GM19455 (cell line): ENCODE data around the gene TP53TG5.

Experiments used
- ATAC-seq: cut with Tn5 transposase; IDR thresholded peaks from one replicate; pipeline ENCODE4 v1.9.1; 2021; ENCODE audit not compliant: unreplicated experiment

The TP53TG5 gene

DNA sequence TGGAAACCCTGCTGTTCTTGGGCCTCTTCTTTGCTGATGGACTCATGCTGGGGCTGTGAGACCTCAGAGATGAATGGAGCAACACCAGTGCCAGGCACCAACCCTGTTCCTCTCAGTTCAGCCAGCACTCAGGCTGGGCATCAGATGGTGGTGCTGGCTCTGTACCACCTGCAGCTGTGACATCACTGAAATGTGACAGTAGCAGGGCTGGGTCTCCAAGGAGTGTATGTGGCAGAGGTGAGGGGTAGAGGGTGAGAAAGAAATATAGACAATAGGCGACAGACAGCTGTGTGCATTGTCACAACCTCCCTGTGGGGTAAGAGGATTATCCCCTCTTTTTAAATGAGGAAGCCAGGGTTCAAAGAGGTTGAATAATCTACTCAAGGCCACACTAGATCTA lies at the start of gene TP53TG5:
Gene TP53TG5, minus strand, starts transcription at position 135 of the 400 bp plus-strand sequence. Its CDS starts 89 bp downstream, at position 46.
- no peak for ATAC-seq

DNA sequence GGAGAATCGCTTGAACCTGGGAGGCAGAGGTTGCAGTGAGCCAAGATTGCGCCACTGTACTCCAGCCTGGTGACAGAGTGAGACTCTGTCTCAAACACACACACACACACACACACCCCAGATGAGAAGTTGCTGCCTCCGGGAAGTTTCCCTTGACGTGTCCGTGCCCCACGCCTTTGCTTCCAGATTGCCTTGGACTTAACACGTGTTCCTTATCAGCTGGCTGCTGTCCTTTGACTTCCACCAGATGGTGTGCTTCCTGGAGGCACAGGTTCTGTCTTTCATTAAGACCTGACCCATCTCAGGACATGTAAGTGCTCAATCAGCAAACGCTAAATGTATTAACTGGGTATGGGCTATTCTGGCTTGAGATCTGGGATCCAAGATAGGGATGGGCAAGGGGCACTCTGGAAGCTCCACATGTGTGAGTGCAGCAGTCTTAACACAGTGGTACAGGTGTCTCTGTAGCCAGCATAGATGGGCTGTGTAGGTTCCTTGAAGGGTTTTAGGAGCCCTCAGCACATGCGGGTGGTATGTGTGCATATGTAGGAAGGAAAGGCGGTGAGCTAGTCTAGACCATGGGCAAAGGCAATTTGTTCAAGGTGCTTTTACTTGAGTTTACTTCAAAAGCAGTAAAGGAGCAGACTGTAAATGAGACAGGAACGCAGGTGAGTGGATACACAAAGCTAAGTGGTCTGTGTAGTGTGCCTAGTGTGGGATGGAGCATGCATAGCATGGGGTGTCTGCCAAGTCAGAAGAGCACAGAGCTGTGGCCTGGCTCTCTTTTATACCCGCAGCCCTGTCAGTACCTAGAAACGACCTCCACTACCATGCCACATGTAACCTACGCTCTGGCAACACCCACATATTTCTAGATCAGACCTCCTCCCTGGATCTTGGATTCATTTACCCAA lies 49.4 kb upstream of the TP53TG5 start:
- no peak for ATAC-seq

- no peak for ATAC-seq
Measured at GRCh38 chr20:45426320-45427016, 48.3 kb upstream of the TP53TG5 start.

- ATAC-seq = no peak
Measured at GRCh38 chr20:45425561-45425960, 47.4 kb upstream of the TP53TG5 start.

GRCh38 chr20:45423700-45424099 lies 45.6 kb upstream of the TP53TG5 start:
- no peak for ATAC-seq

GRCh38 chr20:45420125-45420524 lies 42.0 kb upstream of the TP53TG5 start:
- no peak for ATAC-seq

- ATAC-seq = peak; percentile 51
Measured at GRCh38 chr20:45419188-45420091, 41.3 kb upstream of the TP53TG5 start.

GRCh38 chr20:45416917-45417316 lies 38.8 kb upstream of the TP53TG5 start:
- no peak for ATAC-seq

DNA sequence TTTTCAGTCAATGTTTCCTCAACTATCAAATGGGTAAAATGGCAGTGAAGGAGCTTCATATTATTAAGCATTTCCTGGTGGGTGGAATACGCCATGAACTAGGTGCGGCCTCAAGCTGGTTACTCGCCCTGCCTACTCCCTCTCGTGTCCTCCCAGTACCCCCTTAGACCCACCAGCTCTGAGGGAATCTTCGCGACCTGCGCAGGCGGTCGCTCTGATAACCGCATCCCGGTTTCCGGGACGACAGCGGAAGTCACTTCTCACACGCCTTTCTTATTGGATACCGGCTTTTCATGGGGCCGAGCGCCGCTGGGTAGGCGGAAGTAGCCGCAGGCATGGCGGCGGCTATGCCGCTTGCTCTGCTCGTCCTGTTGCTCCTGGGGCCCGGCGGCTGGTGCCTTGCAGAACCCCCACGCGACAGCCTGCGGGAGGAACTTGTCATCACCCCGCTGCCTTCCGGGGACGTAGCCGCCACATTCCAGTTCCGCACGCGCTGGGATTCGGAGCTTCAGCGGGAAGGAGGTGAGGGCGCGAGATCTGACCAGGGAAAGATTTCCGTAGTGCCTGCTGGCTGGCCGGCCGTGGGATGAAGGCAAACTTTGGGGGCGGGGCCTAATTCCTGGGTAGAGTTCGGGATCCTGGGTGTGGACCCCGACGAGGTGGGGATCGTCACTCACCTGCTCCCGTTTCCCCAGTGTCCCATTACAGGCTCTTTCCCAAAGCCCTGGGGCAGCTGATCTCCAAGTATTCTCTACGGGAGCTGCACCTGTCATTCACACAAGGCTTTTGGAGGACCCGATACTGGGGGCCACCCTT lies 37.9 kb upstream of the TP53TG5 start, which contains the start of gene PIGT:
Gene PIGT, plus strand, starts transcription at position 320 of the 816 bp plus-strand sequence. Its CDS starts 16 bp downstream, at position 336.
- ATAC-seq = peak; percentile 93

- no peak for ATAC-seq
Measured at GRCh38 chr20:45413479-45413878, 35.4 kb upstream of the TP53TG5 start.

- ATAC-seq = no peak
Measured at GRCh38 chr20:45412653-45413052, 34.5 kb upstream of the TP53TG5 start.

DNA sequence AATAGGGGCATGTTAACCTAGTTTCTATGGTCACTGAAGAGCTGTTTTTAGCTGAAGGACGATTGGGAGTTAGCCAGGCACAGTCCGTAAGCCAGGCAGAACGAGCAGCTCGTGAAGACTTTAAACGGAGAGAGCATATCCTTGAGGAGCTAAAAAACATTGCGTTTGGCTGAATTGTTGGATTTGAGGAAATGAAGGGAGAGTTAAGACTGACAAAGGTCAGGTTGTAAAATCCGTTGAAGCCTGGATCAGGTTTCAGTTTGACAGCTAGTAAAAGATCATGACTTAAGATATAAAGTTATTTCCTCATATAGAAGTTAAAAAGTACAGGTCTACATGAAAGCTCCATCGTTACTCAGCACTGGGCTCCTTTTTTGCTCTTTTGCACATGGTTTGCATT lies 32.8 kb upstream of the TP53TG5 start:
- no peak for ATAC-seq

DNA sequence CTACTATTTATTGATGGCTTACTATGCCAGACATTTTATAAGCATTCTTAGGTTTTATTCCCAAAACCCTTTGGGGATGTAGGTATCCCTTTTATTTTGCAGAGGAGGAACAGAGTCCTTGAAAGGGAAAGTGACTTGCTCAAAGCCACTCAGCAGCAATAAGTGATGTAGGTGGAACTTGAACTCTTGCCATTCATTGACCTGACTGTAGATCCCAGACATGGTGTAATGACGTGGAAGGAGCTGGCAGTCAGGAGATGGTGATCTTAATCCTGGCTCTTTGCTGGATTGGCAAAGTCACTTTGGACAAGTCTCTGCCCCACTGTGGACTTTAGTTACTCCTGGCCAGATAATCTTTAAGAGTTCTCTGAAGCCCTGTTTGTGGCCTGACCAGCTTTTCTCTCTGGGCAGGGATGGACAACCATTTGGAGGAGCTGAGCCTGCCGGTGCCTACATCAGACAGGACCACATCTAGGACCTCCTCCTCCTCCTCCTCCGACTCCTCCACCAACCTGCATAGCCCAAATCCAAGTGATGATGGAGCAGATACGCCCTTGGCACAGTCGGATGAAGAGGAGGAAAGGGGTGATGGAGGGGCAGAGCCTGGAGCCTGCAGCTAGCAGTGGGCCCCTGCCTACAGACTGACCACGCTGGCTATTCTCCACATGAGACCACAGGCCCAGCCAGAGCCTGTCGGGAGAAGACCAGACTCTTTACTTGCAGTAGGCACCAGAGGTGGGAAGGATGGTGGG lies 31.6 kb upstream of the TP53TG5 start:
- ATAC-seq = no peak

GRCh38 chr20:45408646-45409213 lies 30.6 kb upstream of the TP53TG5 start:
- no peak for ATAC-seq

- ATAC-seq = no peak
Measured at GRCh38 chr20:45407783-45408645, 29.9 kb upstream of the TP53TG5 start, which contains the start of gene DBNDD2. Gene DBNDD2 (plus strand): TSS chr20:45408289. CDS start chr20:45408468, 179 bp downstream.

DNA sequence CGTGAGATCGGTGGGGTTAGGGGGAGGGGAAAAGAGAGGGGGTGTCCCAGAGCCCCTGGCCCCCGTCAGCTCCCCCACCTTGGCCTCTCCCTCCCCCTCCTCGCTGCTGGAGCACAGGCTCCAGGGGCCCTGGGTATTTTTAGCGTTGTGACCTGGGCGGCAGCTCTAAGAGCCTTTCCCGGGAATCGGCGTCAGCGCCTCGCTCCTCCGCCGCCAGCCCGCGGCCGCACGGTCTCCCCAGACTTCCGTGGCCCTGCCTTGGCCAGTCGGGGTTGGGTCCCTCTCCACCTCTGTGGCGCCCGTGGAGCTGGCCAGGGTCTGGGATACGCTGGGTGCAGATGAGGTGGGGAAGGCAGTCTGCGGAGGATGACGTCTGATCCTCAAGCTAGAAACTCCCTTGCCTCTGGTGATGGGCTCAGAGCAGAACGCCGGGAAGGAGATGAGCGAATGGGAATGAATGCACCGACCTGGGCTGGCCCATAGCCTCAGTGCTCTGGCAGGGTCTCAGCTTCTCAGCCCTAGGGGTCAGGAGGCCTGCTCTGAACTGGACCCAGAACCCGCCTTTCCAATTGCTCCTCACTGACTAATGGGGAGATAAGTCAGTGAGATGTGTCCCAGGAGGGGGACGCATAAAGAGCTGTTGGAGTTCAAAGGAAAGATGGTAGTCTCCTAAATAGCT lies 29.1 kb upstream of the TP53TG5 start:
- ATAC-seq = no peak

DNA sequence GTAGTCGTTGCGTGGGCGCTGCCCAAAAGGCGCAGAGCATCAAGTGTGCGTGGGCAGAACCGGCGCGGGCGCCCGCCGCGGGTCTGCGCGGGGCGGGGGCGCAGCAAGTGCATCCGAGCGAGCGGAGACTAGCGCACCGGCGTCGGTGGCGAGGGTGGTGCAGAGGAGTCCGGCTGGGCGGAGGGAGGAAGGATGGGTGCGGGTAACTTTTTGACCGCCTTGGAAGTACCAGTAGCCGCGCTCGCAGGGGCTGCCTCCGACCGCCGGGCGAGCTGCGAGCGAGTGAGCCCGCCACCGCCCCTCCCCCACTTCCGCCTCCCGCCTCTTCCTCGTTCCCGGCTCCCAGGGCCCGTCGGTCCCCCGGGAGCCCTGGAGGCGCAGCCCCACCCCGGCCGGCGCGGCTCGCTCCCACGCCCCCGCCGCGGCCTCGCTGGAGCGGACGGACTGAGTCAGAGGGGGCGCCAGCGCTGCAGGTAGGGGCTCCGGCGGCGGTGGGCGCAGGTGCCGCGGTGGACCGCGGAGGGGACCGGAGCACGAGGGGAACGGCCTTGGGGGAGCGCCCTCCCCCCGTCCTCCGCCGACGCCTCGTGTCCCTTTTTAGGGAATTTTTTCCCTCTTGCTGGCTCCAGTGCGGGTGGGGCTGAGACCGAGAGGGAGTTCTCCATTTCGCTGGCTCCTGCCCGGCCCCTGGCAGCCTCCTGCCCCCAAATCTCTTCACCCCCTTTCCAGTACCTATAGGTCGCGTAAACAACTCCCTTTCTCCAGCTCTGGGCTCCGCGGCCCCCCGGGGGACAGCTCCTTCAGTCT lies 28.3 kb upstream of the TP53TG5 start:
- ATAC-seq = no peak
